A204.1 (cell line): ENCODE data around the gene EXTL1.
"Not testable (repeated sequence)": the region's sequence is repeated elsewhere in the genome, so short reads cannot be mapped to it uniquely, and the experiment has no call there.

ENCODE experiments used
- FAIRE-seq: peaks from 2 replicates; lab custom pipeline; 2012; peaks lifted over from hg19 to GRCh38; lab: Jason Lieb, UNC

The EXTL1 gene

GRCh38 chr1:26021647-26022403 lies at the start of gene EXTL1:
Gene EXTL1 (plus strand): TSS chr1:26021775. CDS start chr1:26022647, 872 bp downstream.
- FAIRE-seq, result no peak

- FAIRE-seq, result no peak
Observed at GRCh38 chr1:25971811-25972180, 49.8 kb upstream of the EXTL1 start.

- FAIRE-seq, result no peak
Observed at GRCh38 chr1:25973610-25974321, 47.8 kb upstream of the EXTL1 start.

- FAIRE-seq, result no peak
Observed at GRCh38 chr1:25977801-25978200, 43.8 kb upstream of the EXTL1 start.

- FAIRE-seq, result no peak
Observed at GRCh38 chr1:25978403-25978802, 43.2 kb upstream of the EXTL1 start.

- no peak for FAIRE-seq
Observed at GRCh38 chr1:25979210-25979609, 42.4 kb upstream of the EXTL1 start.

- FAIRE-seq, result no peak
Observed at GRCh38 chr1:25985171-25985570, 36.4 kb upstream of the EXTL1 start.

GRCh38 chr1:25985670-25986069 lies 35.9 kb upstream of the EXTL1 start:
- no peak for FAIRE-seq

GRCh38 chr1:25986773-25987172 lies 34.8 kb upstream of the EXTL1 start:
- FAIRE-seq, result not testable (repeated sequence)

- FAIRE-seq, result no peak
Observed at GRCh38 chr1:25987951-25988350, 33.6 kb upstream of the EXTL1 start.

- no peak for FAIRE-seq
Observed at GRCh38 chr1:25989440-25990234, 31.9 kb upstream of the EXTL1 start.

- no peak for FAIRE-seq
Observed at GRCh38 chr1:25990251-25990650, 31.3 kb upstream of the EXTL1 start.

- no peak for FAIRE-seq
Observed at GRCh38 chr1:25990702-25991395, 30.7 kb upstream of the EXTL1 start.

- no peak for FAIRE-seq
Observed at GRCh38 chr1:25991937-25992688, 29.5 kb upstream of the EXTL1 start.

- FAIRE-seq, result no peak
Observed at GRCh38 chr1:25992689-25993171, 28.8 kb upstream of the EXTL1 start.

- no peak for FAIRE-seq
Observed at GRCh38 chr1:25993197-25993951, 28.2 kb upstream of the EXTL1 start.

GRCh38 chr1:25994402-25995150 lies 27.0 kb upstream of the EXTL1 start:
- no peak for FAIRE-seq

GRCh38 chr1:25996966-25997827 lies 24.4 kb upstream of the EXTL1 start:
- no peak for FAIRE-seq
